ENCODE measurements around the gene IFT52. TPM values are rescaled to one million over a fixed set of nuclear protein-coding genes. Genes with fewer than 3 reads are reported as not detected.

Gene IFT52
- total RNA-seq, 2 experiments from 2014 or later, result 13.7 to 15.5 TPM

DNA sequence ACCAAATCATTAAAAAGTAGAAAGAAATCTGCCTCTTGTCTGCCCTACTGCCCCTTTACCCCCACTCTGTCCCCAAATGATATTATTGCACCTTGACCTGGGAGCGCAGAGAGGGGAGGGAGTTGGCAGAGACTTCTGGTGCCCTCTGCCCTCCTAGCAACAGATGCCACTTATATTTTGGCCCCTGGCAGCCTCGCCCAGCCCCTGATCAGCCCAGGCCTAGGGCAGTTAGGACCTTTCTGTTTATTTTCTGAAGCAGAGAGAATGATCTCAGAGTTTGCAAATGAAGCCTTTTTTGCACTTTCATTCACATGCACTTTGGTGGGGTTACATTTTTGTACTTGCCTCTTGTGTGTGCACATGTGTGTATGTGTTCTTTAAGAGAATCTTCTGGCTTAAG is 40.3 kb upstream of the IFT52 start:
- ChIA-PET POLR2A (interaction anchor here (0.6 kb wide), 1 partner anchor 218 kb away, joined by 3 read pairs; no protein-coding TSS in a partner anchor), CTCF (no interaction called here)
- Mint-ChIP-seq H3K4me1 (ENCODE audit: low read depth) (no peaks in the 10 kb centered on the region), H3K9me3 (peaks cover 3% of the 10 kb centered on the region), H3K27me3 (no peaks in the 10 kb centered on the region), H3K27ac (no peak overlapping the region), H3K36me3 (ENCODE audit: low read depth) (peaks cover 17% of the 10 kb centered on the region), H3K4me3 (no peak overlapping the region)
- ATAC-seq (ENCODE audit: poor library complexity) (no peak), DNase-seq (no peak)
- no peaks in the 10 kb centered on the region for H3K4me1 ChIP-seq (ENCODE audit: insufficient read depth, low read length)
- TF ChIP-seq, protein P1, sequence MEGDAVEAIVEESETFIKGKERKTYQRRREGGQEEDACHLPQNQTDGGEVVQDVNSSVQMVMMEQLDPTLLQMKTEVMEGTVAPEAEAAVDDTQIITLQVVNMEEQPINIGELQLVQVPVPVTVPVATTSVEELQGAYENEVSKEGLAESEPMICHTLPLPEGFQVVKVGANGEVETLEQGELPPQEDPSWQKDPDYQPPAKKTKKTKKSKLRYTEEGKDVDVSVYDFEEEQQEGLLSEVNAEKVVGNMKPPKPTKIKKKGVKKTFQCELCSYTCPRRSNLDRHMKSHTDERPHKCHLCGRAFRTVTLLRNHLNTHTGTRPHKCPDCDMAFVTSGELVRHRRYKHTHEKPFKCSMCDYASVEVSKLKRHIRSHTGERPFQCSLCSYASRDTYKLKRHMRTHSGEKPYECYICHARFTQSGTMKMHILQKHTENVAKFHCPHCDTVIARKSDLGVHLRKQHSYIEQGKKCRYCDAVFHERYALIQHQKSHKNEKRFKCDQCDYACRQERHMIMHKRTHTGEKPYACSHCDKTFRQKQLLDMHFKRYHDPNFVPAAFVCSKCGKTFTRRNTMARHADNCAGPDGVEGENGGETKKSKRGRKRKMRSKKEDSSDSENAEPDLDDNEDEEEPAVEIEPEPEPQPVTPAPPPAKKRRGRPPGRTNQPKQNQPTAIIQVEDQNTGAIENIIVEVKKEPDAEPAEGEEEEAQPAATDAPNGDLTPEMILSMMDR (IDR thresholded peaks at IDR 0.05), result no peak
- intact Hi-C loops (cut with DNase I, micrococcal nuclease), result no loop called here
- no peaks in the 10 kb centered on the region for H3K9me3 ChIP-seq (ENCODE audit: control insufficient read depth in 1 of 2, insufficient read depth in 1 of 2, low read length in 2 of 2)
- no peak overlapping the region for H3K27ac ChIP-seq (ENCODE audit: low read depth in 1 of 2, low read length in 2 of 2)
- H3K36me3 ChIP-seq (ENCODE audit: insufficient read depth, low read length), result no peaks in the 10 kb centered on the region
- no peak overlapping the region for H3K4me3 ChIP-seq (ENCODE audit: low read length)
- no peaks in the 10 kb centered on the region for H3K27me3 ChIP-seq (ENCODE audit: control insufficient read depth in 1 of 2, insufficient read depth in 2 of 2, low read length in 2 of 2)

GRCh38 chr20:43554369-43554768 is 36.4 kb upstream of the IFT52 start:
- no peak overlapping the region for H3K27ac ChIP-seq (ENCODE audit: low read depth in 1 of 2, low read length in 2 of 2)
- H3K9me3 Mint-ChIP-seq, result no peaks in the 10 kb centered on the region
- no peaks in the 10 kb centered on the region for H3K36me3 Mint-ChIP-seq (ENCODE audit: low read depth)
- H3K27me3 ChIP-seq (ENCODE audit: control insufficient read depth in 1 of 2, insufficient read depth in 2 of 2, low read length in 2 of 2), result no peaks in the 10 kb centered on the region
- no peak overlapping the region for H3K4me3 ChIP-seq (ENCODE audit: low read length)
- intact Hi-C loops (cut with DNase I, micrococcal nuclease), result no loop called here
- no peaks in the 10 kb centered on the region for H3K27me3 Mint-ChIP-seq
- ChIA-PET POLR2A (no interaction called here), CTCF (no interaction called here)
- H3K36me3 ChIP-seq (ENCODE audit: insufficient read depth, low read length), result no peaks in the 10 kb centered on the region
- H3K4me1 ChIP-seq (ENCODE audit: insufficient read depth, low read length), result no peaks in the 10 kb centered on the region
- no peaks in the 10 kb centered on the region for H3K4me1 Mint-ChIP-seq (ENCODE audit: low read depth)
- DNase-seq, result no peak
- no peak overlapping the region for H3K27ac Mint-ChIP-seq
- no peak for ATAC-seq (ENCODE audit: poor library complexity)
- H3K9me3 ChIP-seq (ENCODE audit: control insufficient read depth in 1 of 2, insufficient read depth in 1 of 2, low read length in 2 of 2), result no peaks in the 10 kb centered on the region
- TF ChIP-seq, protein P1 (IDR thresholded peaks at IDR 0.05), result no peak
- no peak overlapping the region for H3K4me3 Mint-ChIP-seq

DNA sequence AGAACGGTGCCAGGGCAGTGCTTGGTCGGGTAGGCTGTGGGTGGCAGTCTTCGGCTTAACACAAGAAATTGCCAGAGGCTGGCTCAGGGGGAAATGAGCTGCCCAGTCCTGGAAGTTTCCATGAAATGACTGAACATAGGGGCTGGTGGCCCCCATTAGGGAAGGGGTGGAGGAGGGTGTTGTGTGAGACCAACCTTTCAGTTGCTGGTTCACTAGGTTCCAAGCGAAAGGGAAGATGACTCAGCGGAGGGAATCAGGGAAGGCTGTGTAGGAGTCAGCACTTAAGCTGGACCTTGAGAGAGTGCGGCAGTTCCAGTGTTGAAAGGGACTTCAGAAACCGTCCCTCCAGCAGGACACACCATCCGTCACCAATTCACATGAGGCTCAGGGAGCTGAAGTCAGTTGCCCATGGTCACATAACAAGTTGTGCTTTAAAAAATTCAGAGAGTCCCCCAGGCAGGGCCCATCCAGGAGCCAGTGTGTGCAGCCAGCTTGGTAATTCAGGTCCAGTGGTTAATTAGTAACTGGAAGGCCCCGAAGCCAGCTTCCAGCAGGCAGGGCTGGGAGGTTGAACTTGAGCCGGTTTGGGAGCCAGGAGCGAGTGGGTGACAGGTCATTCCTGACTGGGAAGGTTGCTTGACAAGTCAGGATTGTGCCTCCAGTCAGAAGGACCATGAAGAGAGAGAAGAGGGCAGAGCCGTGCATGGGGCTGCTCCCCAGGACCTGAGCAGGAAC is 32.2 kb upstream of the IFT52 start, which contains the start of gene SGK2:
SGK2 (plus strand) TSS at position 616 of the 735 bp plus-strand sequence. CDS start 7,469 bp downstream, outside the sequence.
- ATAC-seq (ENCODE audit: poor library complexity), result no peak
- POLR2A ChIA-PET, result no interaction called here
- no peaks in the 10 kb centered on the region for H3K9me3 Mint-ChIP-seq
- H3K27ac Mint-ChIP-seq, result no peak within 1 kb of the TSS
- intact Hi-C loops (cut with DNase I, micrococcal nuclease), result no loop called here
- H3K4me1 Mint-ChIP-seq (ENCODE audit: low read depth), result no peaks in the 10 kb centered on the region
- Histone ChIP-seq H3K9me3 (ENCODE audit: control insufficient read depth in 1 of 2, insufficient read depth in 1 of 2, low read length in 2 of 2) (no peaks in the 10 kb centered on the region), H3K27me3 (ENCODE audit: control insufficient read depth in 1 of 2, insufficient read depth in 2 of 2, low read length in 2 of 2) (no peaks in the 10 kb centered on the region), H3K4me1 (ENCODE audit: insufficient read depth, low read length) (no peaks in the 10 kb centered on the region), H3K27ac (ENCODE audit: low read depth in 1 of 2, low read length in 2 of 2) (no peak within 1 kb of the TSS), H3K4me3 (ENCODE audit: low read length) (no peak within 1 kb of the TSS), H3K36me3 (ENCODE audit: insufficient read depth, low read length) (no peaks in the 10 kb centered on the region)
- DNase-seq, result no peak
- TF ChIP-seq, protein P1 (IDR thresholded peaks at IDR 0.05), result no peak
- H3K36me3 Mint-ChIP-seq (ENCODE audit: low read depth), result no peaks in the 10 kb centered on the region
- no peak within 1 kb of the TSS for H3K4me3 Mint-ChIP-seq
- CTCF ChIA-PET, result no interaction called here
- no peaks in the 10 kb centered on the region for H3K27me3 Mint-ChIP-seq
